PC-3 (cell line): ENCODE measurements around the gene HCFC2.

Experiments
- EZH2 ChIP-seq: fragments of 300-600 bp; sonication (generic); IDR thresholded peaks from one replicate; pipeline ENCODE4 v1.6.1; 2017; ENCODE audit warnings: antibody characterized with exemption, mild to moderate bottlenecking, low read length; ENCODE audit not compliant: unreplicated experiment
- EZH2phosphoT487 ChIP-seq: fragments of 300-600 bp; sonication (generic); IDR thresholded peaks from 2 replicates; pipeline ENCODE4 v1.6.1; 2018; ENCODE audit warnings: mild to moderate bottlenecking, antibody characterized with exemption, low read length, borderline replicate concordance
- TF ChIP-seq, protein P1 (sequence below): fragments of 300-600 bp; sonication (generic); conservative IDR thresholded peaks from 2 replicates; pipeline ENCODE4 v1.5.1; 2017; ENCODE audit warnings: antibody characterized with exemption, low read depth, mild to moderate bottlenecking, low read length

DNA sequence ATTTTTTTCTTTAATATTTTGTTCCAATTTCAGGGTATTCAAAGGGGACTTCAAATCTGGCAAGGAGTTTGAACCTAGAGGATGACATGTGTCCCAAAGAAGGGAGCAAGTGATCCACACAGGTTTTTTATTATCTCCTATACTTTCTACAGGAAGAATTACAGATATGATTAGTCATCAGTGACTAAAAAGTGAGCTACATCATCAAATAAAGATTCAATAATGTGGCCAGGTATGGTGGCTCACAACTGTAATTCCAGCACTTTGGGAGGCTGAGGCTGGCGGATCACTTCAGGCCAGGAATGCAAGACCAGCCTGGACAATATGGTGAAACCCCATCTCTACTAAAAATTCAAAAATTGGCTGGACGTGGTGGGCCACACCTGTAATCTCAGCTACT, 38.6 kb upstream of the HCFC2 start:
- TF ChIP-seq, protein P1, sequence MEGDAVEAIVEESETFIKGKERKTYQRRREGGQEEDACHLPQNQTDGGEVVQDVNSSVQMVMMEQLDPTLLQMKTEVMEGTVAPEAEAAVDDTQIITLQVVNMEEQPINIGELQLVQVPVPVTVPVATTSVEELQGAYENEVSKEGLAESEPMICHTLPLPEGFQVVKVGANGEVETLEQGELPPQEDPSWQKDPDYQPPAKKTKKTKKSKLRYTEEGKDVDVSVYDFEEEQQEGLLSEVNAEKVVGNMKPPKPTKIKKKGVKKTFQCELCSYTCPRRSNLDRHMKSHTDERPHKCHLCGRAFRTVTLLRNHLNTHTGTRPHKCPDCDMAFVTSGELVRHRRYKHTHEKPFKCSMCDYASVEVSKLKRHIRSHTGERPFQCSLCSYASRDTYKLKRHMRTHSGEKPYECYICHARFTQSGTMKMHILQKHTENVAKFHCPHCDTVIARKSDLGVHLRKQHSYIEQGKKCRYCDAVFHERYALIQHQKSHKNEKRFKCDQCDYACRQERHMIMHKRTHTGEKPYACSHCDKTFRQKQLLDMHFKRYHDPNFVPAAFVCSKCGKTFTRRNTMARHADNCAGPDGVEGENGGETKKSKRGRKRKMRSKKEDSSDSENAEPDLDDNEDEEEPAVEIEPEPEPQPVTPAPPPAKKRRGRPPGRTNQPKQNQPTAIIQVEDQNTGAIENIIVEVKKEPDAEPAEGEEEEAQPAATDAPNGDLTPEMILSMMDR: no peak
- no peak for TF ChIP-seq EZH2
- no peak for TF ChIP-seq EZH2phosphoT487
